HFF-Myc (cell line): Measurements from ENCODE around the gene RGS11.

Experiments used
- DNase-seq: peaks from one replicate; pipeline ENCODE4 v3.0.0-alpha.2; 2011; ENCODE audit warnings: low read depth; ENCODE audit errors: extremely low read depth
- H3K4me3 ChIP-seq: replicated peaks from 2 replicates; pipeline ENCODE4 v1.5.1; 2011; ENCODE audit warnings: low read depth, mild to moderate bottlenecking, control low read depth, low read length
- TF ChIP-seq, protein P1 (sequence below): IDR thresholded peaks from 2 replicates; pipeline ENCODE4 v1.5.1; 2012; ENCODE audit warnings: mild to moderate bottlenecking, low read depth, low read length, control low read depth; ENCODE audit errors: missing control alignments

RGS11 gene

DNA sequence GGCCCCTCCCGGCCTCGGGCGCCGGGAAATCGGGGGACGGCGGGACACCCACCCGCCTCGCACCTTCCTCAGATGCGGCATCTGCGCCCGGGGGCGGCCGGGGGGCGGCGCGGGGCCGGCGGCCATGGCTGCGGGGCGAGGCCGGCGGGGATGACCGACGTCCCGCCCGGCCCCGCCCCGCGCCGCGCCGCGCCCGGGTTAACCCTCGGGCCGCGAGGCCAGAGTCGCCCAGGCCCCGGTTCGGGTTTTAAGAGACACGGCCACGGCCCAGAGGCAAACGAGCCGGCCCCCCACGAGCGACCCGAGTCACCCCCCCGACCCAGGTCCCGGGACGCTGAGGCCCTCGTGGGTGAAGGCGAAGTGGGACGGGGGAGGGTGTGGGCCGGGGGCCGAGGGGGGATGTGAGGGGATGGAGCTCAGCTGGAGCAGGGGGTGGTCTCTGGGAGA, at the start of gene RGS11:
RGS11 (minus strand) TSS at position 159 of the 447 bp plus-strand sequence; CDS start at position 126, 33 bp downstream.
- TF ChIP-seq, protein P1, sequence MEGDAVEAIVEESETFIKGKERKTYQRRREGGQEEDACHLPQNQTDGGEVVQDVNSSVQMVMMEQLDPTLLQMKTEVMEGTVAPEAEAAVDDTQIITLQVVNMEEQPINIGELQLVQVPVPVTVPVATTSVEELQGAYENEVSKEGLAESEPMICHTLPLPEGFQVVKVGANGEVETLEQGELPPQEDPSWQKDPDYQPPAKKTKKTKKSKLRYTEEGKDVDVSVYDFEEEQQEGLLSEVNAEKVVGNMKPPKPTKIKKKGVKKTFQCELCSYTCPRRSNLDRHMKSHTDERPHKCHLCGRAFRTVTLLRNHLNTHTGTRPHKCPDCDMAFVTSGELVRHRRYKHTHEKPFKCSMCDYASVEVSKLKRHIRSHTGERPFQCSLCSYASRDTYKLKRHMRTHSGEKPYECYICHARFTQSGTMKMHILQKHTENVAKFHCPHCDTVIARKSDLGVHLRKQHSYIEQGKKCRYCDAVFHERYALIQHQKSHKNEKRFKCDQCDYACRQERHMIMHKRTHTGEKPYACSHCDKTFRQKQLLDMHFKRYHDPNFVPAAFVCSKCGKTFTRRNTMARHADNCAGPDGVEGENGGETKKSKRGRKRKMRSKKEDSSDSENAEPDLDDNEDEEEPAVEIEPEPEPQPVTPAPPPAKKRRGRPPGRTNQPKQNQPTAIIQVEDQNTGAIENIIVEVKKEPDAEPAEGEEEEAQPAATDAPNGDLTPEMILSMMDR, result no peak
- no peak for DNase-seq
- peak within 1 kb of the TSS; percentile 9; the same call in 1 of the 2 replicates for H3K4me3 ChIP-seq

DNA sequence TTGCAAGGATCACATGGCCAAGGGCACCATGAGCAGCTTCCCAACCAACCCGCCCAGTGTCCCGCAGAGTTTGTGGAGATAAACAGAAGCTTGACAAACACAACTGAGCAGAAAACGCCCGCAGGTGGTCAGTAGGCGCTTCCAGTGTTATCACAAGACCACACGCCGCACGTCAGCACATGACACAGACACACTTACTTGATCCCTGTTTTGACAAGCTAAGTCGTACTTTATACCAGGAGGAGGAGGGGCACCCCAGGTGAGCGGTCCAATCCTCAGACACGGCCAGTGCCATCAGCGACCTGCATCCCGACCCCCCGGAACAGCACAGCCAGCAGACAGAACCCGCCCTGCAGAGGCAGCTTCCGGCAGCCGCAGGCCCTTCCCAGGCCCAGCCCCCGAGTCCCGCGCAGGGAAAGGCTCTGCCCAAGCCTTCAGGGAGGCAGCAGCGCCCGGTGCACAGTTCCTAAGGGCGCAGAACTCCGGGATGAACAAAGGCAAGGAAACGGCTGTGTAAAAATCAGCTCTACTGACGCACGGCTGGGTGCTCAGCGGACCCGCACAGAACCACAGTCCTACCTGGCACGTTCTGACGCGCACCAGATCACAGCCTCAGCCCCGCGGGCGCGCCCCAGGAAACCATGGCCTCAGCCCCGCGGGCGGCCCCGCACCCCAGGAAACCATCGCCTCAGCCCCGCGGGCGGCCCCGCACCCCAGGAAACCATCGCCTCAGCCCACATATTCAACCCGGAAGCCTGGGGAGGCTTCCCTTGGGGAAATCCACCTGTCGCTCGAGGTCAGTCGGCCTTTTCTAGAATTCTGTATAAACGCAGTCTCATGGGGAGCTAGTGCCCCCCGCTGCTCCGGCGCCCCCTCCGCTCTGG, 48.9 kb upstream of the RGS11 start:
- no peak for DNase-seq
- H3K4me3 ChIP-seq, result no peak overlapping the region

DNA sequence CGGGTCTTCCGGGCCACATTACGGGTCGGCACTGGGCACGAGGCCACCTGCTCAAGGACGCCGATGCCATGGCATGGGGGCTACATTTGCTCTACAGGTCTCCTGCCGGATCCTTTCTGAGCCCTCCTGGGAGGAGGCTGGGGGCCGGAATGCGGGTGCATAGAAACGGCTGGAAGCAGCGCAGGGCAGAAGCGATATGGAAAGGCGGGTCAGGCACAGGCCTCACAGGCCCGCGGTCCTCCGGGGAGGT, 48.4 kb upstream of the RGS11 start:
- TF ChIP-seq, protein P1, result no peak
- no peak overlapping the region for H3K4me3 ChIP-seq
- DNase-seq, result no peak

More for the DNA sequence above, 48.9 kb upstream of the RGS11 start:
- TF ChIP-seq, protein P1, result no peak

DNA sequence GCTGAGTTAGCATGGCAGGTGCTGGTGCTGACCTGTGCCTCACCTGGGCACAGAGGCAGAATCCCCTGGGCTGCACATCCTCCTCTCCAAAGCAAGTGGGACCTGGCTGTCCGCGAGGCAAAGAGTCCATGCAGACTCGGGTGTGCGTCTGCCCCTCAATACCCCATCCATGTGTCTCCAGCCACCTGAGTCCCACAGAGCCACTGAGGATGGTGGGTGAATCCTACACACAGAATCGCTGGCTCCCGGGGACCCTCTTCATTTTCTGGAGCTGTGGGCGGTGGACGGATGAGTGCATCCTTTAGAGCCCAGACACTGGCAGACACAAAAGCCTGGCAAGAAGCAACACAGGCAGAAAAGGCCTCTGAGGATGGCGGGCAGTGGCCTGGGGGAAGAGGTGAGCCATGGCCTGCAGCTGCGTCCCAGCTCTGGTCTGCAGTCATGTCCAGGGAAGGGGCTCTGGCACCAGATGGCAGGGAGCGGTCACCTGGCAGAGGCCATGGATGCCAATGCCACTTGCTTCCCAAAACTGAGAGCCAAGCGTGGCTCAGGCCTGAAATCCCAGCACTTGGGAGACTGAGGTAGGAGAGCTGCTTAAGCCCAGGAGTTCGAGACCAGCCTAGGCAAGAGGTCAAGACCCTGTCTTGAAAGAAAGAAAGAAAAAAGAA, 46.9 kb upstream of the RGS11 start:
- TF ChIP-seq, protein P1, result no peak
- no peak overlapping the region for H3K4me3 ChIP-seq
- no peak for DNase-seq

DNA sequence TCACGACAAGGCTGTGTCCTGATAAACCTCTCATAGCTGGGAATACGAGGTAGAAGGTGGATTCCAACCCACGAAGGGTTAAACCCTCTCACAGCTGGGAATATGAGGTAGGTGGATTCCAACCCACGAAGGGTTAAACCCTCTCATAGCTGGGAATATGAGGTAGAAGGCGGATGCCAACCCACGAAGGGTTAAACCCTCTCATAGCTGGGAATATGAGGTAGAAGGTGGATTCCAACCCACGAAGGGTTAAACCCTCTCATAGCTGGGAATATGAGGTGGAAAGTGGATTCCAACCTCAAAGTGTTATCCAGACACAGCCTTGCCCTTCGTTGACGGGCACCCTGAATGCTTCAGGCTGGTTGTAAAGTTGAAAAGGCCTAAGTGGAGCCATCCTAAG, 45.8 kb upstream of the RGS11 start:
- DNase-seq, result no peak
- no peak overlapping the region for H3K4me3 ChIP-seq
- TF ChIP-seq, protein P1, result no peak

DNA sequence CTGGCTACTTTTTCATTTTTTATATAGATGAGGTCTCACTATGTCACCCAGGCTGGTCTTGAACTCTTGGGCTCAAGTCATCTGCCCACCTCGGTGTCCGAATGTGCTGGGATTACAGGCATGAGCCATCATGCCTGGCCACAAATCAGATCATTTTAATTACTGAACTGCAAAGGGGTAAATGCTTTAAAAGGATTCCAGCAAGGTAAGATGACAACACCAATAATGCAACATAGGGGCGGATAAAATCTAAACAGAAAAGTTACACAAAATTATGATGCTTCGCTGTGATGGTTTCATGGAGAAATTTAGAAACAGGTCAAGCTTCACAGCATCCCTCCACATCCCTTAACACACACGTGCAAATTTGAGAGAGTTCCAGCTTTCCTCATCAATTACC, 44.5 kb upstream of the RGS11 start:
- DNase-seq, result no peak
- TF ChIP-seq, protein P1, result no peak
- H3K4me3 ChIP-seq, result no peak overlapping the region

DNA sequence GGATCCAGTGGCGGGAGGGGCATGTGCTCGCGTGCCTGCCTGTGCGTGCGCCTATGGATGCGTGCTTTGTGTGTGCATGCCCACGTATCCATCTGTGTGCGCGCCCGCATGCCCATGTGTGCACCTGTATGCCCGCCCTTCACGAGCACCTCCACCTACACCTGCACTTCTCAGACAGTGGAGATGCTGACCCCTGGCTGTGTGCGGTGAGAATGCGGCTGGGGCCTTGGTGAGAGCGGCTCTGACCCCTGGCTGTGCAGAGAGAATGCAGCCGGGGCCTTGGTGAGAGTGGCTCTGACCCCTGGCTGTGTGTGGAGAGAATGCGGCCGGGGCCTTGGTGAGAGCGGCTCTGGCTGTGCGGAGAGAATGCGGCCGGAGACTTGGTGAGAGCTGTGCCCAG, 42.9 kb upstream of the RGS11 start:
- TF ChIP-seq, protein P1, result peak; percentile 24
- no peak for DNase-seq
- no peak overlapping the region for H3K4me3 ChIP-seq
